HG02885 (cell line): ENCODE data around the gene GLIPR2.
"Not testable (repeated sequence)": the region's sequence is repeated elsewhere in the genome, so short reads cannot be mapped to it uniquely, and the experiment has no call there.

Source experiments
- ATAC-seq: cut with Tn5 transposase; IDR thresholded peaks from one replicate; pipeline ENCODE4 v1.9.1; 2021; ENCODE audit warnings: mild to moderate bottlenecking; ENCODE audit not compliant: unreplicated experiment, poor library complexity

GLIPR2 gene

GRCh38 chr9:36142510-36143244 is 6.1 kb downstream of the GLIPR2 start:
- ATAC-seq: no peak

DNA sequence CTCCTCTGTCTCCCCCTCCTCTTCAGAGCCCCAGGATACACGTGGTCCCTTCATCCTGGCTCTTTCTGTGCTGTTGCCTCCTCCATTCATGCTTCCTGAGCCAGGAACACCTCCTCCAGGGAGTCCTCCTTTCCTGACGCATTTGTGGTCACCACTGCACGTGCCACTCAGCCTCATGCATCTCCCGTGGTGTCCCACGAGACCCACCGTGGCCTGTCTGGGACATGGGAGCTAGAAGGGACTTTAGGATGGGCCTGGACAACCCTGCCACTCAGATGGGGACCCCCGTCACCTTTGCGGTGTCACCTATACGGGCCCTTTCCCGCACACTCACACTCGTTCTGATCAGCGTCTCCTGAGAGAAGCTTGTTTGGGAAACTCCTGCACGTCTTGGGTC is 6.7 kb downstream of the GLIPR2 start:
- ATAC-seq: no peak

DNA sequence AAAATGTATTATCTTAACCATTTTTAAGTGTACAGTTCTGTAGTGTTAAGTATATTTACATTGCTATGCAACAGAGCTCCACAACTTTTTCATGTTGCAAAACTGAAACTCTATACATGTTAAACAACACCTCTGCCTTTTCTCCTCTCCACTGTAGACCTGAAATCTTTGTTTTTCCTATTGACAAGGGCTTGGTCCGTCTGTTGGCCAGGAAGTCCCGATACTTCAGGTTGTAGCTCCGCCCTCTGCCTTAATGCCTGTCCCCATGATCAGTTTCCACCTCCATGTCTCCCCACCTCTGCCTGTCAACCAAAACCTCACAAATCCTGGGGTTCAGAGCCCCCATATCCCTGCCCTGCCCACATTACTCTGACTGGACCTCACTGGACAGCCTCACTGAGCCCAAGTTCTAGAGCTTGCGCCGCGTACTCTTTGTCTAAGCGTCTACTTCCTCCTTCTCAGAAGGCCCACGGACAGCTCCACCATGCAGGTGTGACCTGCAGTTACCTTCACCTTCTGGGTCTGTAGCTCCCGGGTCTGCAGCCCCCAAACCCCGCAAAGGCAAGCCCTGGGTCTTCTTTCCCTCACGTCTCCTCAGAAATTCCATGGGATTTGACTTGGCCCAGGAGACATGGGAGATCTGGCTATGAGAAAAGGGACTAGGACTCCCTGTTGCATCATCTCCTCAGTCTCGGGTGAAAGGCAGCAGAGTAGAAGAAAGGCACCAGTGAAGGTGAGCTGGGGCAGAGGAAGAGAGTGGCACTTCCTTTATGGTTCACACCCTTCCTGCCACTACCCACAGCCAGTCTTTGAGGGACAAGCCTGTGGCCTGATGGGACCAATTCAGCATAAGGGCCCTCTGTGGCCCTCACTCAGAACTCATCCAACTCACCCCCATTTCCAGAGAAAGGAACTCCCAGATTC is 8.0 kb downstream of the GLIPR2 start:
- no peak for ATAC-seq

DNA sequence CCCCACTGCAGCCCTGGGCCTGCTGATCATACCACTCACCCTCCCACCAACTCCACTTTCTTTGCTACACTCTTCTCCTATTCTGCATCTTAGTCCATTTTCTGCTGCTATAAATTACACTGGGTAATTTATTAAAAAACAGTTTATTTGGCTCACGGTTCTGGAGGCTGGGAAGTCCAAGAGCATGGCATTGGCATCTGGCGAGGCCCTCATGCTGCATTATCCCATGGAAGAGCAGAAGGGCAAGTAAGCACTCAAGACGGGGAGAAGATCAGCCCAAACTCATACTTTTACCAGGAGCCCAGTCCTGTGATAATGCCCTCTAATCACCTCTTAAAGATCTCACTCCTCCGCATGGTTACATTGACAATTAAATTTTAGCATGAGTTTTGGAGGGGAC is 9.4 kb downstream of the GLIPR2 start:
- no peak for ATAC-seq

DNA sequence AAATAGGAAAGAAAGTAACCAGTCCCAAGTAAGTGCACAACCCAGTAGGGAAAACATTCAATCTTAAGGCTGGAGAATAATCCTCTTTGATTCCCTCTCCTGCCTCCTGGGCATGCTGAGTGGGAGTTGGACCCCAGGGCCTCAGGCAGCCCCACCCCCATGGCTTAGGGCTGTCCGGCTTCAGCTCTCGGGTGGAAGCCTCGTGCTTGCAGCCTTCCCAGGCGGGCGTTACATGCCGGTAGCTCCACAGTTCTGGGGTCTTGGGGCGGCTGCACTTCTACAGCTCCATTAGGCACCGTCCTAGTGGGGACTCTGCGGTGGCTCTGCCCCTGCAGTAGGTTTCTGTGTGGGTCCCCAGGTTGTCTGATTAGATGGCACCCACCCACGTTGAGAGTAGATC is 10.1 kb downstream of the GLIPR2 start:
- no peak for ATAC-seq

DNA sequence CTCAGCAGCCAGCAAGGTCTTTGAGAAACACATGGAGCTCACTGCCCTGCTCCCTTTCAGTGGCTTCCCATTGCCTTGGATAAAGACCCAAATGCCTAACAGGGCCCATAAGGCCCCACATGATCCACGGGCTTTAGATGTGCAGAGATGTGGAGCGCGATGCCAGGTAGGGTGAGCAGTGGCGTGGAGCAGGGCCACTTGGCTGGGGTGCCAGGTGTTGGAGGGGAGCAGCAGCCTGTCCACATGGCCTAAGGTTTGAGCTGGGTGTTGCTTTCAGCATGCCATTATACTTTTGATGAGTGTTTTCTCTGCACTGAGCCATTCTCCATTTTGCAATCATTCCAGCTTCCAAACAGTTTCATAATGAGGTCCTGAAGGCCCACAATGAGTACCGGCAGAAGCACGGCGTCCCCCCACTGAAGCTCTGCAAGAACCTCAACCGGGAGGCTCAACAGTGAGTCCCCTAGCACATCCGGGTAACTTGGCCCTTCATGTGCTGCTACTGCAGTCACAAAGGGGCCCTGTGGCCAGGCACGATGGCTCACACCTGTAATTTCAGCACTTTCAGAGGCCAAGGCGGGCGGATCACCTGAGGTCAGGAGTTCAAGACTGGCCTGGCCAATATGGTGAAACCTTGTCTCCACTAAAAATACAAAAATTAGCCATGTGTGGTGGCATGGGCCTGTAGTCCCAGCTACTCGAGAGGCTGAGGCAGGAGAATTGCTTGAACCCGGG is 11.1 kb downstream of the GLIPR2 start:
- no peak for ATAC-seq

DNA sequence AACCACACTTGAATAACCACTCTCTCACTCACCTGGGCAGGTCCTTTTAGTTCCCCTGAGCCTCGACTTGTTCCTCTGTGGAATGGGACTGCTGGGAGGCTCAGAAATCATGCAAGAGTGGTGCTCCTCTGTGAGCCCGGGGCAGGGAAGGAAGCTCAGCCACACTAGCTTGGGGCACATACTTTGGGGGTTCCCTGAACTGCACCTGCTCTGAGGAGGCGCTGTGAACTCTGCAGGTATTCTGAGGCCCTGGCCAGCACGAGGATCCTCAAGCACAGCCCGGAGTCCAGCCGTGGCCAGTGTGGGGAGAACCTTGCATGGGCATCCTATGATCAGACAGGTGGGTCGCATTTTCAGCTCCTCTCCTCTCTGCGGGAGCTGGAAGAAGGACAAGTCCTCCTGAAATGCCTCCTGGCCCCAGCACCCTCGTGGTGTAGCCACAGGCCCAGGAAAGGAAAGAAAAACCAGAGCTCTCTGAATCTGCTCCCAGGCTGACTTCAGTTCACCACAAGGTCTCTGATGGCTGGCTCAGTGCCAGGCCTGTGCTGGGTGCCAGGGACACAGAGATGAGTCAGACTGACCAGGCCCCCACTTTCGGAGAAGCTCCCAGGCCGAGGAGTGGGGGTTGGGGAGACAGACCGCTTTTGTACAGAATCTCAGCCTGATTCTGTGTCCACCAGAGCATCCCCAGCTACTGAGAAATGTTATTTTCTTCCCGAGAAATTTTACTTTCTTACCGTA is 11.9 kb downstream of the GLIPR2 start:
- ATAC-seq: peak; percentile 46

GRCh38 chr9:36149197-36149596 is 12.7 kb downstream of the GLIPR2 start:
- no peak for ATAC-seq

- no peak for ATAC-seq
Observed at GRCh38 chr9:36150574-36151315, 14.2 kb downstream of the GLIPR2 start.

DNA sequence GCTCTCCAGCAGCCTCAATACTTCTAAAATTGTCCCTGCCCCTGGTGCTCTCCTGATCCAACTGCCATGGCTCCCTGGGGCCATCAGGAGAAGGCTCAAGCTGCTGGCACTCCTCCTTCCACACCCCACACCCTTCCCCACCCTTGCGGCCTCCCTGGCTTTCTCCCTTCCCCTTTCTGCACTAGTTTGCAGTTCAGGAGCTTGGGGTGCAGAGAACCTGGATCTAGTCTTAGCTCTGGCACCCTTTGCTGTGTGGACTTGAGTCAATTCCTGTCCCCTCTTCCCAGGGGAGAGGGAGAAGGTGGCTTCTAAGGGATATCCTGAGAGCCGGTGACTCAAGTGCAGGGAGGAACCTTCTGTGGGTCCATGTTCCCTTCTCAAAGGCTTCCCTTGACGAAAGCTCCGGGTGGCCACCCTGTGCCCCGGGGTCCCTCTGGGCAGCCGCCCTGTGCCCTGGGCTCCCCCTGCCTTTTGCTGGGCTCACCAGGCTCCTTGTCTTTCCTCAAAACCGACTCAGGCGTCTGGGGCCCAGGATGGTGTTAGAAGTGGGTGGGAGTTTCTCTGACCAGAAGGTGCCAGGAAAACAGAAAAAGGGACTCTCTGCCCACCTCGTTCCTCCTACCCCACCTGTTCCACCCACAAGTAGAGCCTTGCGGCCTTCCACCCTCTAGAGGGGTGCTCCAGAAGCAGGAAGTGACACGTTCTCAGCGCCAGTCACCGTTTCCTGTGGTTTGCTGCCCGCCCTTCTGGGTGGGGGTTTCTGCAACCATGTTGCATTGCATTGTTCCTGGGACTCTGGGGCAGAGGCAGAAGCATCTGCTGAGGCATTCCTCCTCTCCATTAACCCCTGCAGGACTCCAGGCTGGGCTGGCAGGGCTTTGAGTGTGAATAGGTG is 15.0 kb downstream of the GLIPR2 start:
- ATAC-seq: peak; percentile 82

GRCh38 chr9:36152741-36153438 is 16.4 kb downstream of the GLIPR2 start:
- ATAC-seq: no peak

DNA sequence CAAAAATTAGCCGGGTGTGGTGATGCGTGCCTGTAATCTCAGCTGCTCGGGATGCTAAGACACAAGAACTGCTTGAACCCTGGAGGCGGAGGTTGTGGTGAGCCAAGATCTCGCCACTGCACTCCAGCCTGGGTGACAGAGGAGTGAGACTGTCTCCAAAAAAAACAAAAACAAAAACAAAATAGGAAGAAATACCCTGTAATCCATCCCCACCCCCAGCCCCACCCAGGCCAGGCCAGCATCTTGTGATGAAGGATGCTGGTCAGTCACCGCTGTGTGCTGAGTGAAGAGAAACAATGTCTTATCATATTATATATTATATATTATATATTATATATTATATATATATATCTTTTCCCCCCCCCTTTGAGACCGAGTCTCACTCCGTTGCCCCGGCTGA is 17.2 kb downstream of the GLIPR2 start:
- ATAC-seq: no peak

DNA sequence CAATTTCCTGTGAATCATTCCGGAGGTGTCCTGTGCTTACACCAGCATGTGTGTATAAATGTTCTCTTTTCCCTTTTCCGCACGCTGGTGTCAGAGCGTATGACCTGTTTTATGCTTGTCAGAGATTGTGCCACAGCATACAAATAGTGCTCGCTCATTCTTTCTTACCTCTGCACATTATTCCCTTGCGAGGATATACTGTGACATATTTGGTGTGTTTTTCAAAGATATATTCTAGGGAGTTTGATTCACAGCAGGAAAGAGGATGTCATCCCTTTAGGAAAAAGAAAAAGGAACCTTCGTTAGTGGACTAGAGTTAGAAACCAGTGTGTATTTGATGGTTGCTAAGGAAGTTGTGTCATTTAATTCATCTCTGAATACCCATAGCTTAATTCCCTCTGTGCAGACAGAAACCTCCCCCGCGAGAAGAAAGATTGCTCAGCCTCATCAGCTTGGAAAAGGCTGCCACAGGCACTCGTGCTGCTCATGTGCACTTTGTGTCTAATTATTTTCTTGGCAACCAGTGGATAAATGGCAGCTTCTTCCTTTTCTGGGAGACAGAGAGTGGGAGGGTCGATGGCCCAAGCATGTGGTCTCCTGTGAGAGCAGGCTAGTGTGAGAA is 17.9 kb downstream of the GLIPR2 start:
- no peak for ATAC-seq

DNA sequence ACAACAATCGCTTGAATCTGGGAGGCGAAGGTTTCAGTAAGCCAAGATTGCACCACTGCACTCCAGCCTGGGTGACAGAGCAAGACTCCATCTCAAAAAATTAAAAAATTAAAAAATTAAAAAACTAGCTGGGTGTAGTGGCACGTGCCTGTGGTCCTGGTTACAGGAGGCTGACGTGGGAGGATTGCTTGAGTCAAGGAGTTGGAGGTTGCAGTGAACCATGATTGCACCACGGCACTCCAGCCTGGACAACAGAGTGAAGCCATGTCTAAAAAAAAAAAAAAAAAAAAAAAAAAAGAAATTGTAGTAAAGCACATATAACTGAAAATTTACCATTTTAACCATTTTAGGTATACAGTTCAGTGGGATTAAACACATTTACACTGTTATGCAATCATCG is 19.6 kb downstream of the GLIPR2 start:
- ATAC-seq: no peak

DNA sequence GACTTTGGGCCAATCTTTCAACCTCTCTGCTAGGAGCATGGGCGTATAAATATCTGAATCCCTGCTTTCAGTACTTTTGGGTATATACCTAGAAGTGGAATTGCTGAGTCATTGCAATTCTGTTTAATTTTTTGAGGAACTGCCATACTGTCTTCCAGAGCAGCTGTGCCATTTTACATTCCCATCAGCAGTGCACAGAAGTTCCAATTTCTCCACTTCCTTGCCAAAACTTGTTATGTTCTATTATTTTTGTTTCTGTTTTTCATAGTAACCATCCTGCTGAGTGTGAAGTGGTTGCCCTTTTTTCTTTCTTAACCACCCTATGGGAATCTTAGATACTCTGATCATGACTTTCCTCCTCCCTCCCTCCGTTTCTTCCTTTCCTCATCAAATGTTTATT is 21.6 kb downstream of the GLIPR2 start:
- ATAC-seq: no peak

DNA sequence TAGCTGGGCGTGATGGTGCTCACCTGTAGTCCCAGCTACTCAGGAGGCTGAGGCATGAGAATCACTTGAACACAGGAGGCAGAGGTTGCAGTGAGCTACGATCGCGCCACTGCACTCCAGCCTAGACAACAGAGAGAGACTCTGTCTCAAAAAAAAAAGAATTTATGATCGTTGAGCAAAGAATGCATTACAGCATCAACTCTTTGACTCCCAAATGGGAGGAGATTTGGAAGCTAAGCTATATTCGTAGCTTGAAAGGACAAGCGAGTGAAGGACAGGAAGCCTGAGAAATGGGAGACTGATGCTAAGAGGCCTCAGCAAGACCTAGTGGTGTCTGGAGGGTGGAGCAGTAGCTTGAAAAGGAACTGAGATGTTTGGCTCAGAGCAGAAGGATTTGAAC is 22.4 kb downstream of the GLIPR2 start:
- no peak for ATAC-seq

DNA sequence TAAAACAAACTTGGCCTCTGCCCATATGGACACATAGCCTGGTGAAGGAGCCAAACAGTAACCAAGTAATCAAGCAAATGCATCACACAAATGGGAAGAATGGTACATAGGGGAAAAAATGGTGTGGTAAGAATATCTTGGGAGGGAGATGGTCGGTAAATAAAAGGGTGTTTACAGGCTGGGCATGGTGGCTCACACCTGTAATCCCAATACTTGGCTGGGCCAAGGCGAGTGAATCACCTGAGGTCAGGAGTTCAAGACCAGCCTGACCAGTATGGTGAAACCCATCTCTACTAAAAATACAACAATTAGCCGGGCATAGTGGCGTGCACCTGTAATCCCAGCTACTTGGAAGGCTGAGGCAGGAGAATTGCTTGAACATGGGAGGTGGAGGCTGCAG is 23.0 kb downstream of the GLIPR2 start:
- ATAC-seq: not testable (repeated sequence)

DNA sequence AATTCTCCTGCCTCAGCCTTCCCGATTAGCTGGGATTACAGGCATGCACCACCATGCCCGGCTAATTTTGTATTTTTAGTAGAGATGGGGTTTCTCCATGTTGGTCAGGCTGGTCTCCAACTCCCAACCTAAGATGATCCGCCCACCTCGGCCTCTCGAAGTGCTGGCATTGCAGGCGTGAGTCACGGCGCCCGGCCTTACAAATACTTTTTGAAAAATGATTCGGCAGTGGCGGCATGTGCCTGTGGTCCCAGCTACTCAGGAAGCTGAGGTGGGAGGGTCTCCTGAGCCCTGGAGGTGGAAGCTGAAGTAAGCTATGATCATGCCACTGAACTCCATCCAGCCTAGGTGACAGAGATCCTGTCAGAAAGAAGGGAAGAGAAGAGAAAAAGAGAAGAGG is 23.6 kb downstream of the GLIPR2 start:
- not testable (repeated sequence) for ATAC-seq
